Panc1 (cell line): ENCODE measurements around the gene KAT6B.

Source experiments
- POLR2AphosphoS5 ChIP-seq: IDR thresholded peaks from 2 replicates; pipeline ENCODE4 v1.6.1; 2012; ENCODE audit warnings: mild to moderate bottlenecking, low read depth, low read length, moderate library complexity
- TF ChIP-seq, protein P1 (sequence below): fragments of 450-650 bp; IDR thresholded peaks from 2 replicates; pipeline ENCODE4 v1.5.1; 2017; ENCODE audit warnings: mild to moderate bottlenecking

DNA sequence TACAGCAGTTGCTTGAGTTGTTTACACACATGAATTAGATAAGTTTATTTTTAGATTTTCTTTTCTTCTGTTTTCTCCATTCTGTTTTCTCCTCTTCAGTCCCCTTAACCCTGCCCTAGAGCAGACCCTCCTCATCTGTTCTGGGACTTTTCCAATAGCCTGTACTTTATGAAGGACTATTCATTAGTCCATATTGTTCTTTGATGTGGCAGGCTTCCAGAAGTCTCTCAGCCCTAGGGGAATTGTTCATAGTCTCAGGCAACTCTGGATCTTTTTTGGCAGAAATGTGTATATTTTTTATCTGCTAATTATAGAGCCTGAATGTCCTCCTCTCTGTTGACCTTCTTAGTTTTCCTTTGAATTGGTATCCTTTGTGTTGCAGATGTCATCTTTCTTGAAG is 25.4 kb downstream of the KAT6B start:
- TF ChIP-seq, protein P1, sequence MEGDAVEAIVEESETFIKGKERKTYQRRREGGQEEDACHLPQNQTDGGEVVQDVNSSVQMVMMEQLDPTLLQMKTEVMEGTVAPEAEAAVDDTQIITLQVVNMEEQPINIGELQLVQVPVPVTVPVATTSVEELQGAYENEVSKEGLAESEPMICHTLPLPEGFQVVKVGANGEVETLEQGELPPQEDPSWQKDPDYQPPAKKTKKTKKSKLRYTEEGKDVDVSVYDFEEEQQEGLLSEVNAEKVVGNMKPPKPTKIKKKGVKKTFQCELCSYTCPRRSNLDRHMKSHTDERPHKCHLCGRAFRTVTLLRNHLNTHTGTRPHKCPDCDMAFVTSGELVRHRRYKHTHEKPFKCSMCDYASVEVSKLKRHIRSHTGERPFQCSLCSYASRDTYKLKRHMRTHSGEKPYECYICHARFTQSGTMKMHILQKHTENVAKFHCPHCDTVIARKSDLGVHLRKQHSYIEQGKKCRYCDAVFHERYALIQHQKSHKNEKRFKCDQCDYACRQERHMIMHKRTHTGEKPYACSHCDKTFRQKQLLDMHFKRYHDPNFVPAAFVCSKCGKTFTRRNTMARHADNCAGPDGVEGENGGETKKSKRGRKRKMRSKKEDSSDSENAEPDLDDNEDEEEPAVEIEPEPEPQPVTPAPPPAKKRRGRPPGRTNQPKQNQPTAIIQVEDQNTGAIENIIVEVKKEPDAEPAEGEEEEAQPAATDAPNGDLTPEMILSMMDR, result no peak
- TF ChIP-seq POLR2AphosphoS5, result no peak
